IMR-90 (cell line): ENCODE measurements around the gene SV2C.

Experiments used
- CTCF ChIP-seq: conservative IDR thresholded peaks from 2 replicates; pipeline ENCODE4 v1.5.1; 2012; ENCODE audit warnings: mild to moderate bottlenecking, low read depth, low read length, improper control_type of control experiment
- MXI1 ChIP-seq: IDR thresholded peaks from 2 replicates; pipeline ENCODE4 v1.6.1; 2012; ENCODE audit warnings: low read depth, mild to moderate bottlenecking, low read length, moderate library complexity, borderline replicate concordance
- POLR2A ChIP-seq: IDR thresholded peaks from 2 replicates; pipeline ENCODE4 v1.6.1; 2012; ENCODE audit warnings: mild to moderate bottlenecking, low read depth, low read length

- TF ChIP-seq CTCF: no peak
- no peak for TF ChIP-seq POLR2A
- no peak for TF ChIP-seq MXI1
Observed at GRCh38 chr5:76178913-76179312, 95.7 kb downstream of the SV2C start.
